Pancreas (tissue), 10 donors: Measurements from ENCODE around the gene THSD4. TPM values are rescaled to one million over a fixed set of nuclear protein-coding genes. Genes with fewer than 3 reads are reported as not detected.

Experiments
- ATAC-seq, 4 donors: fragments of 200-7000 bp; cut with Tn5 transposase; one replicate each; pipeline versions ENCODE4 v1.8.0 to v1.9.1; 2020; ENCODE audit warnings: mild to moderate bottlenecking in 4 of 4, moderate library complexity in 4 of 4
- DNase-seq, 6 donors: peaks; one replicate each; pipeline ENCODE4 v3.0.0-alpha.2; 2020
- FAIRE-seq: peaks from 2 replicates; lab custom pipeline; 2012; peaks lifted over from hg19 to GRCh38; lab: Jason Lieb, UNC
- H3K27ac ChIP-seq, 4 donors: fragments of 200-600 bp; sonication (generic); 1 replicate in 3 of 4; 2 replicates in 1 of 4; pipeline versions ENCODE4 v1.5.0 to v1.8.0; 2020
- H3K27me3 ChIP-seq, 4 donors: fragments of 200-600 bp; one replicate each; pipeline ENCODE4 v1.8.0; 2021
- H3K36me3 ChIP-seq, 3 donors: fragments of 200-600 bp; sonication (generic) in 1 of 3; one replicate each; pipeline versions ENCODE4 v1.5.0 to v1.8.0; 2020 to 2021
- H3K4me1 ChIP-seq, 3 donors: fragments of 200-600 bp; one replicate each; pipeline ENCODE4 v1.8.0; 2021
- H3K4me3 ChIP-seq, 4 donors: fragments of 200-600 bp; sonication (generic) in 2 of 4; one replicate each; pipeline versions ENCODE4 v1.5.0 to v1.8.0; 2020 to 2021
- H3K9me3 ChIP-seq, 4 donors: fragments of 200-600 bp; one replicate each; pipeline ENCODE4 v1.8.0; 2021
- WGBS, 2 donors: extraction: QIAGEN DNeasy Blood & Tissue Kit; methylation state at CpG; one replicate each; pipeline ENCODE4 v1.1.7; 2013; 5-methylcytosine and 5-hydroxymethylcytosine counted together
- intact Hi-C, 3 donors: fragments of 100-400 bp; cut with DNase I; formaldehyde crosslinking; loops; one replicate each; pipeline versions ENCODE4 v1.11.1 to v1.14.2; 2022
- polyA plus RNA-seq, 2 donors: library from polyadenylated mRNA; stranded (reverse); fragments of 200-250 nt; gene quantifications; one replicate each; pipeline ENCODE4 v1.2.3, GENCODE V29; 2013
- total RNA-seq, 6 donors: library from RNA; stranded (reverse); fragmentation: NEBNext Ultra II Directional in 4 of 6; extraction: Animal tissue kit (Norgen Biotek cat#: 25700) in 4 of 6; gene quantifications; one replicate each; pipeline versions ENCODE4 v1.2.1 to v1.2.4, GENCODE V29; 2021 to 2023
- TF ChIP-seq, protein P1 (sequence below), 4 donors: fragments of 200-600 bp; sonication (generic) in 3 of 4; IDR thresholded peaks; one replicate each; pipeline versions ENCODE4 v1.5.0 to v1.8.0; 2021; ENCODE audit warnings: antibody characterized with exemption in 4 of 4
- donor health status: healthy with polysubstance abuse.
- donor health status: DM: no; HTN: no; CAD: no; lungs with moderate emphysema.
- donor health status: DM: no; HTN: no; CAD: no.
- donor health status: control.
- donor health status: control.
- donor health status: Bipolar disorder and iron deficiency.
- donor health status: DM: yes; HTN: yes; CAD: no.
- donor health status: DM: no; HTN: no; CAD: no.
- donor health status: DM: no; HTN: no; CAD: no.
- donor health status: DM: yes; HTN: yes; CAD: no.

THSD4 gene
- total and polyA plus RNA-seq, 8 donors: 6.0 to 17.8 (median 13.3) TPM

DNA sequence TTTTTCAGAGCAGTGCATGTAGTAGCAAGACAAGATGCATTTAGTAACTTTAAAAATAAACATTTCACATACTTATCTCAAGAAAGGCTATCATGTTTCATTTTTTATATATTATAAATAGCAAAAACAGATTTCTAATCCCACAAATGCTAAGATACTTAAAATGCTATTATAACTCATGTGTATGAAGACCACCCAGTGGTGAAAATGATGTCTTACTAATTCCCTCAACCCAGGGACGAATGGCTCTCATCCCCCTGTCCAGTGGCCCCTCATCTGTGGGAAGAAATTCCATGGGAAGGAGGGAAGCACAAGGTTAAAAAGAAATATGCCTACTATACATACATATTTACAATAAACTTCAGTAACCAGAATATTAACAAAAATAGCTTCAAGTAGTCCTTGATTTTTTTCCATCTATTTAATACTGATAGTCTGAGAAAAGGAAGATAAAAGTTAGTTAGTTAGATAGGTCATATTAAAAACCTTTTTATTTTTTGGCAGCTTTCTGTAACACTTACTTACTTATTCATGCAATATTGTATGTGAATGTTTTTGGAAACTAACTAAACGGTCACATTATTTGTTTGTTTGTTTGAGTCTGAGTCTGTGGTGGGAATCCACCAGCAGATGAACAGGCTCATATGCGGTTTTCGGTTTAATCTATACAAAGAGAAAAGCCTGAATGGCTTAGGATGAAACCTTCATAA lies 709.9 kb downstream of the THSD4 start:
- ATAC-seq (no peak), FAIRE-seq (no peak), DNase-seq (no peak)
- H3K36me3 ChIP-seq: peaks cover 0 to 4% (median 0%) of the 10 kb centered on the region in 3 donors
- H3K4me3 ChIP-seq: no peak overlapping the region
- H3K27me3 ChIP-seq: no peaks in the 10 kb centered on the region
- no peaks in the 10 kb centered on the region for H3K9me3 ChIP-seq
- TF ChIP-seq, protein P1, sequence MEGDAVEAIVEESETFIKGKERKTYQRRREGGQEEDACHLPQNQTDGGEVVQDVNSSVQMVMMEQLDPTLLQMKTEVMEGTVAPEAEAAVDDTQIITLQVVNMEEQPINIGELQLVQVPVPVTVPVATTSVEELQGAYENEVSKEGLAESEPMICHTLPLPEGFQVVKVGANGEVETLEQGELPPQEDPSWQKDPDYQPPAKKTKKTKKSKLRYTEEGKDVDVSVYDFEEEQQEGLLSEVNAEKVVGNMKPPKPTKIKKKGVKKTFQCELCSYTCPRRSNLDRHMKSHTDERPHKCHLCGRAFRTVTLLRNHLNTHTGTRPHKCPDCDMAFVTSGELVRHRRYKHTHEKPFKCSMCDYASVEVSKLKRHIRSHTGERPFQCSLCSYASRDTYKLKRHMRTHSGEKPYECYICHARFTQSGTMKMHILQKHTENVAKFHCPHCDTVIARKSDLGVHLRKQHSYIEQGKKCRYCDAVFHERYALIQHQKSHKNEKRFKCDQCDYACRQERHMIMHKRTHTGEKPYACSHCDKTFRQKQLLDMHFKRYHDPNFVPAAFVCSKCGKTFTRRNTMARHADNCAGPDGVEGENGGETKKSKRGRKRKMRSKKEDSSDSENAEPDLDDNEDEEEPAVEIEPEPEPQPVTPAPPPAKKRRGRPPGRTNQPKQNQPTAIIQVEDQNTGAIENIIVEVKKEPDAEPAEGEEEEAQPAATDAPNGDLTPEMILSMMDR (IDR thresholded peaks at IDR 0.05): no peak
- intact Hi-C loops: no loop called here
- no peaks in the 10 kb centered on the region for H3K4me1 ChIP-seq
- WGBS, 2 donors: 88 to 93% methylated on average over 4 of the region's 4 CpGs
- no peak overlapping the region for H3K27ac ChIP-seq

DNA sequence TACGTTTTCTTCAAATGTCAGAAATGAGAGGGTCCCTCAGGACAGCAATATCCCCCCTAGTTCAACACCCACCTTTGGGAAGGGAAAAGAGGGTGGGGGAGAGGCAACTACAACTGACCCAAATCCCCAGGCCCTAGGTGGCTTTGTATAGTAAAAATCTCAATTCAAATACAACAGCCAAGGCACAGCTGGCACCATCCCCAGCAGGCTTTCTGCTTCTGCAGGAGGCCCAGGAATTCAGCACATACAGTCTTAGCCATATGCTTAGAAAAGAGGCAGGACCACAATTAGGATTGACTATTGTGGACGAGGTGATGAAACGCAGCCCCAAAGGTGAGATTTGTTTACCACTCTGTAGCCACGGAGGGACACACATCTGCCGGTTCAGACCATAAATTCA lies 710.9 kb downstream of the THSD4 start:
- no peaks in the 10 kb centered on the region for H3K27me3 ChIP-seq
- H3K4me3 ChIP-seq: no peak overlapping the region
- FAIRE-seq (no peak), DNase-seq (no peak), ATAC-seq (no peak)
- no peak overlapping the region for H3K27ac ChIP-seq
- intact Hi-C loops: no loop called here
- H3K4me1 ChIP-seq: no peaks in the 10 kb centered on the region
- H3K36me3 ChIP-seq: peaks cover 0 to 4% (median 0%) of the 10 kb centered on the region in 3 donors
- TF ChIP-seq, protein P1 (IDR thresholded peaks at IDR 0.05): no peak
- 91 to 96% methylated on average over 5 of the region's 5 CpGs for WGBS, 2 donors
- no peaks in the 10 kb centered on the region for H3K9me3 ChIP-seq

DNA sequence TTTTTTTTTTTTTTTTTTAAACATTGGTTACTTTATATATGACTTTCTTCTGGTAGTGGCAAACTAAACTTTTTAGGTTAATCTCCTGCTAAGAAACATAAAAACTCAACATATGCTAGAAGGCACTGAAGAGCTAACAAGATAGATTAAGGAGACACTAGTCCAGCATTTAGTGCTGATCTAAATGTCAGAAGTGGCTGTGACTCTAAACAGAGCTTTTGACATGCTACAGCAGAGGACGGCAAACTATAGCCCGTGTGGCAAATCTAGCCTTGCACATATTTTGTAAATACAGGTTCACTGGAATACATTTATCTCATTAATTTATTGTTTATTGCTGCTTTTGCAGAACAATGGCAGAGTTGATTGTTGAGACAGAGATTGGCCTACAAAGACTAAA lies 715.7 kb downstream of the THSD4 start:
- intact Hi-C loops: no loop called here
- H3K36me3 ChIP-seq: peaks cover 0 to 4% (median 0%) of the 10 kb centered on the region in 3 donors
- no peak for FAIRE-seq
- no peak for DNase-seq
- TF ChIP-seq, protein P1 (IDR thresholded peaks at IDR 0.05): no peak
- 93 to 94% methylated on average over 2 of the region's 2 CpGs for WGBS, 2 donors
- H3K27me3 ChIP-seq: no peaks in the 10 kb centered on the region
- no peak for ATAC-seq
- no peak overlapping the region for H3K27ac ChIP-seq
- no peaks in the 10 kb centered on the region for H3K4me1 ChIP-seq
- H3K4me3 ChIP-seq: no peak overlapping the region
- no peaks in the 10 kb centered on the region for H3K9me3 ChIP-seq

Other genes with a start within 250 kb of the THSD4 start
- 1 to 10 TPM in 1 of 6 donors, under 1 TPM in 5; 0.43 to 1.3 (median 0.78) TPM for gene THAP10, start 223.0 kb upstream of the THSD4 start, total RNA-seq
- 1 to 10 TPM in 1 of 2 donors, under 1 TPM in 1; 0.87 to 2.6 TPM for gene THAP10, start 223.0 kb upstream of the THSD4 start, polyA plus RNA-seq
- 1 to 10 TPM; 1.7 to 4.7 (median 3.1) TPM for gene LRRC49, start 222.6 kb upstream of the THSD4 start, total RNA-seq
- gene LRRC49, start 222.6 kb upstream of the THSD4 start, polyA plus RNA-seq: 1 to 10 TPM; 4.8 to 6.4 TPM